ENCODE measurements around the gene SOX6.

SOX6 gene

GRCh38 chr11:16111690-16112089, 244.7 kb downstream of the SOX6 start:
- TF ChIP-seq SIN3A (IDR thresholded peaks at IDR 0.05; ENCODE audit: borderline replicate concordance, insufficient read depth, low read length) (no peak), TAF1 (IDR thresholded peaks at IDR 0.05; ENCODE audit: borderline replicate concordance, insufficient read depth, low read length) (no peak), REST (IDR thresholded peaks at IDR 0.05; ENCODE audit: insufficient read depth in 1 of 2, low read depth in 2 of 2, low read length in 2 of 2) (no peak), POLR2AphosphoS5 (IDR thresholded peaks at IDR 0.05; ENCODE audit: low read depth, low read length) (no peak), FOXP2 (optimal IDR thresholded peaks at IDR 0.05; ENCODE audit: borderline replicate concordance, extremely low read depth, extremely low read length, insufficient read depth) (no peak)

DNA sequence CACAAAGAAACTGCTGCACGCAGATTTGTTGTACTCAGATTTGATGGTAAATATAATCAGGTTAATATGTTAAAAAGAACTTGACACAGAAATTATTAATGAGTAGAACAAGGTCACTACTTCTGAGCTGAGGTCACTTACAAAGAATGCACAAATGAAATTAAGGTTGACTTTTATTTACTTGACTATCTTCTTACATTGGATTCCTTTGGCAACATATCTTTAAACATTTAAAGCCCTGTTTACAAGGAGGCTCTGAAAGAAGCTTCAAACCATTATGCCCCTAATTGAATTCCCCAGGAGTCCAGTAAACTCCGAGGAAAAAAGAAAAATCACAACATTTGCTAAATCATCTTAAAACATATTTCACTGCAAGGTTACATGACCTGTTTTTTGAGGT, 245.5 kb downstream of the SOX6 start:
- TF ChIP-seq FOXP2 (optimal IDR thresholded peaks at IDR 0.05; ENCODE audit: borderline replicate concordance, extremely low read depth, extremely low read length, insufficient read depth) = no peak
- TF ChIP-seq REST (IDR thresholded peaks at IDR 0.05; ENCODE audit: insufficient read depth in 1 of 2, low read depth in 2 of 2, low read length in 2 of 2) = no peak
- TF ChIP-seq SIN3A (IDR thresholded peaks at IDR 0.05; ENCODE audit: borderline replicate concordance, insufficient read depth, low read length) = no peak
- no peak for TF ChIP-seq POLR2AphosphoS5 (IDR thresholded peaks at IDR 0.05; ENCODE audit: low read depth, low read length)
- no peak for TF ChIP-seq TAF1 (IDR thresholded peaks at IDR 0.05; ENCODE audit: borderline replicate concordance, insufficient read depth, low read length)

- TF ChIP-seq TAF1 (IDR thresholded peaks at IDR 0.05; ENCODE audit: borderline replicate concordance, insufficient read depth, low read length) = no peak
- TF ChIP-seq FOXP2 (optimal IDR thresholded peaks at IDR 0.05; ENCODE audit: borderline replicate concordance, extremely low read depth, extremely low read length, insufficient read depth) = no peak
- no peak for TF ChIP-seq SIN3A (IDR thresholded peaks at IDR 0.05; ENCODE audit: borderline replicate concordance, insufficient read depth, low read length)
- TF ChIP-seq POLR2AphosphoS5 (IDR thresholded peaks at IDR 0.05; ENCODE audit: low read depth, low read length) = no peak
- no peak for TF ChIP-seq REST (IDR thresholded peaks at IDR 0.05; ENCODE audit: insufficient read depth in 1 of 2, low read depth in 2 of 2, low read length in 2 of 2)
Measured at GRCh38 chr11:16099343-16099900, 256.9 kb downstream of the SOX6 start.

DNA sequence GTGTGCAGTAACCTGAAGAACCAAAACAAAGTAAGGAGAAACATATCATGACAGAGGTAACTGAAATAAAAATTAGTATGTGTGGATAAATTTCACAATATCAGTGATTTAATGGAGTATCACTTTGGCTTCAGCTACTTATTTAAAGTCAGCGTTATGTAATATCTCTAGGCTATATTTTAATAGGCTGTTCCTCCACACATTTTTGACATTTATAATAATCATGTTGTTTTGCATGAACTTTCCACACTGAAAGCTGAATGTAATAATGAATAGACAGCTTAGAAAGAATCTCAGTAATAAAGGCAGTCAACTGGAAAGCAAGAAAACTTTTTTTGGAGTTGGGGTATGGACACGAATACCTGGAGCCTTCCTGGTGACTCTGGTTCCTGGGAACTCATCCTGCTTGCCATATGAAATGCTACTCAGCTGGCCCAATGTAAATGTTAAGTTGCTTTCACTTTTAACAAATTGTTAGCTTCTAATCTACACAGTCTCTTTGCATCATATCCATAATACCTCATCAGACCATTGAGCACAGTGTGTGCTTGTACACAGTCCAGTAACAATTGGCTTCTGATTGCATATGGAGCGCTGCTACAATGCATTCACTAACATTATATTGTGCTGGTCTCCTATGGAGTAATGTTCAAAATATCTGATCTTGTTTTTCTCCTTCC, 257.7 kb downstream of the SOX6 start:
- TF ChIP-seq POLR2AphosphoS5 (IDR thresholded peaks at IDR 0.05; ENCODE audit: low read depth, low read length) (no peak), SIN3A (IDR thresholded peaks at IDR 0.05; ENCODE audit: borderline replicate concordance, insufficient read depth, low read length) (no peak), REST (IDR thresholded peaks at IDR 0.05; ENCODE audit: insufficient read depth in 1 of 2, low read depth in 2 of 2, low read length in 2 of 2) (no peak), TAF1 (IDR thresholded peaks at IDR 0.05; ENCODE audit: borderline replicate concordance, insufficient read depth, low read length) (no peak), FOXP2 (optimal IDR thresholded peaks at IDR 0.05; ENCODE audit: borderline replicate concordance, extremely low read depth, extremely low read length, insufficient read depth) (no peak)
